Transverse colon (tissue), 3 donors: ENCODE data around the gene BAAT.

Experiments
- CTCF ChIP-seq, 5 experiments: fragments of 200-600 bp in 3 of 5; fragments of 450-650 bp in 2 of 5; sonication (generic) in 3 of 5; IDR thresholded peaks; 1 replicate in 2 of 5; 2 replicates in 3 of 5; pipeline ENCODE4 v1.5.1; 2016 to 2017; ENCODE audit warnings: antibody characterized with exemption in 5 of 5, inconsistent platforms in 3 of 5, mild to moderate bottlenecking in 2 of 5, moderate library complexity in 1 of 5
- POLR2A ChIP-seq: fragments of 450-650 bp; IDR thresholded peaks from one replicate; pipeline ENCODE4 v1.6.1; 2016; ENCODE audit warnings: antibody characterized with exemption, mild to moderate bottlenecking, moderate library complexity

GRCh38 chr9:101311191-101311590 is 73.6 kb downstream of the BAAT start:
- TF ChIP-seq CTCF (IDR thresholded peaks at IDR 0.05): no peak
- no peak for TF ChIP-seq POLR2A
